Body of pancreas (tissue), 4 donors: ENCODE results near the gene EBF3. TPM values are rescaled to one million over a fixed set of nuclear protein-coding genes. Genes with fewer than 3 reads are reported as not detected.
A peak's percentile ranks its signal among the peaks of the same experiment; 100 is the strongest.
"Not testable (repeated sequence)": the region's sequence is repeated elsewhere in the genome, so short reads cannot be mapped to it uniquely, and the experiment has no call there.

Source experiments
- ATAC-seq: fragments of 150-250 bp; one replicate; pipeline ENCODE4 v1.9.1; 2016
- DNase-seq, 4 donors: peaks; one replicate each; pipeline ENCODE4 v3.0.0-alpha.2; 2019
- H3K27ac ChIP-seq, 4 donors: fragments of 200-600 bp; sonication (generic); 1 replicate in 3 of 4; 2 replicates in 1 of 4; pipeline versions ENCODE4 v1.5.1 to v1.6.1; 2016 to 2019; ENCODE audit warnings: mild to moderate bottlenecking in 1 of 4, mixed read lengths in 1 of 4, moderate library complexity in 1 of 4
- H3K27me3 ChIP-seq, 2 donors: fragments of 200-600 bp; sonication (generic); one replicate each; pipeline ENCODE4 v1.6.0; 2016; ENCODE audit warnings: mild to moderate bottlenecking in 1 of 2
- H3K36me3 ChIP-seq, 2 donors: fragments of 200-600 bp; sonication (generic); replicated peaks in 1 of 2; 2 replicates each; pipeline ENCODE4 v1.5.1; 2016; ENCODE audit warnings: low read depth in 2 of 2; ENCODE audit not compliant: insufficient read depth in 1 of 2
- H3K4me1 ChIP-seq: fragments of 200-600 bp; sonication (generic); one replicate; pipeline ENCODE4 v1.6.0; 2016
- H3K4me3 ChIP-seq, 2 donors: fragments of 200-600 bp; sonication (generic); 1 replicate in 1 of 2; 2 replicates in 1 of 2; pipeline ENCODE4 v1.5.1; 2016 to 2019
- H3K9me3 ChIP-seq, 3 donors: fragments of 200-600 bp; sonication (generic); 1 replicate in 2 of 3; 2 replicates in 1 of 3; pipeline ENCODE4 v1.5.1; 2016
- POLR2A ChIP-seq, 3 donors: fragments of 450-650 bp; IDR thresholded peaks; one replicate each; pipeline ENCODE4 v1.6.1; 2016; ENCODE audit warnings: antibody characterized with exemption in 3 of 3, mild to moderate bottlenecking in 2 of 3
- WGBS, 2 donors: methylation state at CpG; one replicate each; pipeline ENCODE4 v1.1.5; 2017; 5-methylcytosine and 5-hydroxymethylcytosine counted together
- intact Hi-C: fragments of 100-400 bp; cut with DNase I; formaldehyde crosslinking; loops from one replicate; pipeline ENCODE4 v1.15.1; 2023
- total RNA-seq, 2 donors: library from RNA; depleted of rRNA; stranded (reverse); fragments of >200 nt; gene quantifications; one replicate each; pipeline ENCODE4 v1.1.0, GENCODE V29; 2016
- TF ChIP-seq, protein P1 (sequence below), 7 experiments: fragments of 450-650 bp in 4 of 7; fragments of 200-600 bp in 3 of 7; sonication (generic) in 3 of 7; IDR thresholded peaks; one replicate each; pipeline ENCODE4 v1.5.1; 2016 to 2019; ENCODE audit warnings: antibody characterized with exemption in 7 of 7

The EBF3 gene
- total RNA-seq, 2 donors from 2014 or later: 2.3 to 4.6 TPM

DNA sequence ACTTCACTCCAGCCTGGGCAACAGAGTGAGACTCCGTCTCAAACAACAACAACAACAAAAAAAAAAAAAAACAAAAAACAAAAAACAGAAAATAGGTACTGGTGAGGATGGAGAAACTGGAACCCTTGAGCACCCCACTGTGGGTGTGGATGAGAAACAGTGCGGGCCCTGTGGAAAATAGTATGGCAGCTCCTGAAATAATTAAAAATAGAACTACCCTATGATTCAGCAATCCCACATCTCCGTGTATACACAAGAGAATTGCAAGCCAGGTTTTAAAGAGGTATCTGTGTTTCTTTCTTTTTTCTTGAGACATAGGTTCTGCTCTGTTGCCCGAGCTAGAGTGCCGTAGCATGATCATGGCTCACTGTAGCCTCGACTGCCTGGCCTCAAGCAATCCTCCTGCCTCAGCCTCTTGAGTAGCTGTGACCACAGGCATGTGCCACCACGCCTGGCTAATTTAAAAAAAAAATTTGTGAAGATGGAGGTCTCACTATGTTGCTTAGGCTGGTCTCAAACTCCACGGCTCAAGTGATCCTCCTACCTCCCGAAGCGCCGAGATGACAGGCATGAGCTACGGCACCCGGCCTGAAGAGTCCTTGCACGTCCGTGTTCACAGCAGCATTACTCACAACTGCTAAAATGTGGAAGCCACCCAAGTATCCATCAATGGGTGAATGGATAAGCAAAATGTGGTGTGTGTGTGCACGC is 39.5 kb downstream of the EBF3 start:
- Histone ChIP-seq H3K27ac (no peak overlapping the region), H3K9me3 (no peaks in the 10 kb centered on the region), H3K4me3 (no peak overlapping the region), H3K36me3 (no peaks in the 10 kb centered on the region), H3K27me3 (no peaks in the 10 kb centered on the region), H3K4me1 (no peaks in the 10 kb centered on the region)
- 80 to 81% methylated on average over 16 of the region's 16 CpGs for WGBS, 2 donors
- intact Hi-C loops: no loop called here
- no peak for DNase-seq
- TF ChIP-seq, protein P1, sequence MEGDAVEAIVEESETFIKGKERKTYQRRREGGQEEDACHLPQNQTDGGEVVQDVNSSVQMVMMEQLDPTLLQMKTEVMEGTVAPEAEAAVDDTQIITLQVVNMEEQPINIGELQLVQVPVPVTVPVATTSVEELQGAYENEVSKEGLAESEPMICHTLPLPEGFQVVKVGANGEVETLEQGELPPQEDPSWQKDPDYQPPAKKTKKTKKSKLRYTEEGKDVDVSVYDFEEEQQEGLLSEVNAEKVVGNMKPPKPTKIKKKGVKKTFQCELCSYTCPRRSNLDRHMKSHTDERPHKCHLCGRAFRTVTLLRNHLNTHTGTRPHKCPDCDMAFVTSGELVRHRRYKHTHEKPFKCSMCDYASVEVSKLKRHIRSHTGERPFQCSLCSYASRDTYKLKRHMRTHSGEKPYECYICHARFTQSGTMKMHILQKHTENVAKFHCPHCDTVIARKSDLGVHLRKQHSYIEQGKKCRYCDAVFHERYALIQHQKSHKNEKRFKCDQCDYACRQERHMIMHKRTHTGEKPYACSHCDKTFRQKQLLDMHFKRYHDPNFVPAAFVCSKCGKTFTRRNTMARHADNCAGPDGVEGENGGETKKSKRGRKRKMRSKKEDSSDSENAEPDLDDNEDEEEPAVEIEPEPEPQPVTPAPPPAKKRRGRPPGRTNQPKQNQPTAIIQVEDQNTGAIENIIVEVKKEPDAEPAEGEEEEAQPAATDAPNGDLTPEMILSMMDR (IDR thresholded peaks at IDR 0.05): no peak
- no peak for TF ChIP-seq POLR2A (IDR thresholded peaks at IDR 0.05)
- ATAC-seq: no peak

DNA sequence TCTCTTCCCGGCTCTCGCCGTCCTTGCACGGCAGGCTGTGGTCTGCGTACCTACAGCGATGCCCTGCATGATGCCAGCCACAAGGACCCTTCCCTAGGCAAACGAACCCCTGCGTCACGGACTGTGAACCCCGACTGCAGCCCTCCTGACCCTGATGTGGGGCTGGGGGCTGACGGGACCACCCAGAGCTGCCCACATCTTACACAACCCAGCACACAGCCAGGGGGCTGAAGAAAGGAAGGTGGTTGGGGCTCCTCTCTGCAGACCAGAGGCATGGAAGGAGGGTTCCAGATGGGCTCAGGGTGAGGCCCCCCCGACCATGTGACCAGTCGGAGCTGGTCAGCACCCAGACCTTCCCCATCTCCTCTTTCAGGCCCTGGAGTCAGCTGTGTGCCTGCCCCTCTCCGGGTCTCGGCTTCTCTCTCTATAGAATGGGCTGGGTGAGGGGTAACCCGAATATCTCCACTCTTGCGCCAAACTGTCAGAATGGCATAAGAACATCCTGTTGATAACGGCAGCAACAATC is 41.4 kb downstream of the EBF3 start:
- Histone ChIP-seq H3K27me3 (no peaks in the 10 kb centered on the region), H3K4me1 (no peaks in the 10 kb centered on the region), H3K4me3 (no peak overlapping the region), H3K9me3 (no peaks in the 10 kb centered on the region), H3K27ac (no peak overlapping the region), H3K36me3 (no peaks in the 10 kb centered on the region)
- no peak for TF ChIP-seq POLR2A (IDR thresholded peaks at IDR 0.05)
- TF ChIP-seq, protein P1 (IDR thresholded peaks at IDR 0.05): no peak
- intact Hi-C loops: no loop called here
- WGBS, 2 donors: 77 to 79% methylated on average over 12 to 18 of the region's 18 CpGs
- ATAC-seq (no peak), DNase-seq (peak in 1 of 4 donors; percentile 5)

DNA sequence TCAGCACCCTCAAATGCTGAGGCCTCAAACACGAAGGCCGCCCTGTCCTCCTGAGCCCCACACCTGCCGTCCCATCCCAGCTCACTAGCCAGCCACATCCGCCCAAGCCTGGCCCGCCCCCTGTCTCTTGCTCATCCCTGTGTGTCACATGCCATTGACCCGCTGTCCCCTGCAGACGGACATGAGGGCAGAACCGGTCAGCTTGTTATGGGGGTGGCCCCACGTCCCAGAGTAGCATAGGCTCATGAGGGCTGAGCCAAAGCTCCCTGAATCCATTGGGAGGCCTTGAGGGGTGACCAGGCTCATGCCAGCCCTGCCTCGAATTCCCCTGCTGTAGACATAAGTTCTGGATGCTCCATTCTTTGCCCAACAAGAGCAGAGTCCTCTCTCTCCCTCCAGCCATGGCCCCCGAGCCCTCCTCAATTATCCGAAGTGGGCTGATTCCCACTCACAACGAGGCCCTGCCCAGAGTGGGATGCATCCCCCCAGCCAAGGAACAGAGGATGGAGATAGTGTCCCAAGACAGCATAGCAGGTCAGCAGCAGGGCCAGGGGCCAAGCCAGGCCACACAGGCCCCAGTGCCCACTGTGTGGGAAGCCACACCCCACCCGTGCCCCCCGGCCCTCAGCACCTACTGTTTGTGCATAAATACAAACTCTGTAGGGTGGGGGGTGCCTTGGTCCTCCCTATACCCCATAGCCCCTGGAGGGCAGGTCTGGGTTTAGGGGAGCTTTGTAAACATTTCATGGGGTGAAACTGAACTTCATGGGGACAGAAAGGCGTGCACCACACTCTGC is 42.1 kb downstream of the EBF3 start:
- Histone ChIP-seq H3K4me1 (no peaks in the 10 kb centered on the region), H3K27ac (no peak overlapping the region), H3K9me3 (no peaks in the 10 kb centered on the region), H3K27me3 (no peaks in the 10 kb centered on the region), H3K36me3 (no peaks in the 10 kb centered on the region), H3K4me3 (no peak overlapping the region)
- DNase-seq (no peak), ATAC-seq (no peak)
- TF ChIP-seq POLR2A (IDR thresholded peaks at IDR 0.05): no peak
- TF ChIP-seq, protein P1 (IDR thresholded peaks at IDR 0.05): no peak
- WGBS, 2 donors: 73 to 78% methylated on average over 11 to 16 of the region's 16 CpGs
- intact Hi-C loops: no loop called here

DNA sequence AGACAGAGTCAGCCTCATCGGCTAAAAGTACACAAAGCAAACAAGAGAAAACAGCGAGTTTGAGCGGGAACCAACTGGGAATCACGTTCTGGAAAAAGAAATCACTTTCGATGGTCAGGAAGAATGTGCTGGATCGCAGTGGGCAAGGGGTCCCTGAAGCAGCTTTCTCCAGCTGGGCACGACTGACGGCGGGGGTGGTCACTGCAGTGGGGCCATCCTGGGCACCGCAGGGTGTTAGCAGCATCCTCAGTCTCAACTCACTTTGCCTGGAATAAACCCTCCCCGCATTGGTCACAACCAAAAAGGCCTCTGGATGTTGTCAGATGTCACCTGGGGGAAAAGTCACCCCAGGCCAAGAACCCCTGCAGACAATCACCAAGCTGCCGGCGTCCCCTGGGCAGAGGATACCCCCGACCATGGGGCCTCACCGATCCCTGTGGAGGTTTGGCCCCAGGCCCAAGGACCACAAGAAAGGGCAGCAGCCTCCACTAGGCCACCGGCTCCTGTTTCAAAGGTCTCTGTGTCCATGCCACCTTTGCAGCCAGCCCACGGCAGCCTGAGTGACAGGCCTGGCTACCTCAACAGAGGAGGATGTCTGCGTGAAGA is 42.9 kb downstream of the EBF3 start:
- ATAC-seq: no peak
- TF ChIP-seq, protein P1 (IDR thresholded peaks at IDR 0.05): no peak
- TF ChIP-seq POLR2A (IDR thresholded peaks at IDR 0.05): no peak
- Histone ChIP-seq H3K9me3 (no peaks in the 10 kb centered on the region), H3K27me3 (no peaks in the 10 kb centered on the region), H3K4me1 (no peaks in the 10 kb centered on the region), H3K36me3 (no peaks in the 10 kb centered on the region), H3K4me3 (no peak overlapping the region), H3K27ac (no peak overlapping the region)
- intact Hi-C loops: no loop called here
- WGBS, 2 donors: 65 to 77% methylated on average over 14 to 17 of the region's 18 CpGs
- no peak for DNase-seq

DNA sequence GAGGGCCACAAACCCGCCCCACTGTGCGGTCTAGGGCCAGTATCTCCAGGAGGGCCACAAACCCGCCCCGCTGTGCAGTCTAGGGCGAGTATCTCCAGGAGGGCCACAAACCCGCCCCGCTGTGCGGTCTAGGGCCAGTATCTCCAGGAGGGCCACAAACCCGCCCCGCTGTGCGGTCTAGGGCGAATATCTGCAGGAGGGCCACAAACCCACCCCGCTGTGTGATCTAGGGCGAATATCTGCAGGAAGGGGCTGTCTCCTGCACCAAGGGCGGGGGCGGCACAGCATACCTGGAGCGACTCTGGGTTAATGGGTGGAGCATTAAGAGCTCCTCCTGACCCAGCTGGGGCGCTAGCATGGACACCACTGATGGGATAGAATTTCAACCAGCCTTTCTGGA is 43.9 kb downstream of the EBF3 start:
- H3K27me3 ChIP-seq, H3K36me3 ChIP-seq, H3K4me3 ChIP-seq, intact Hi-C loops, DNase-seq, H3K4me1 ChIP-seq, H3K9me3 ChIP-seq, H3K27ac ChIP-seq, ATAC-seq: not testable (repeated sequence)
- 81 to 92% methylated on average over 10 of the region's 18 CpGs for WGBS, 2 donors
